HEK293 (cell line): ENCODE data around the gene RPRML.
A peak's percentile ranks its signal among the peaks of the same experiment; 100 is the strongest.

Experiments
- CTCF ChIA-PET: fragments of 350-600 bp; formaldehyde crosslinking; extraction: SDS; loops from one replicate; lab custom pipeline; 2021; ENCODE audit warnings: antibody characterized with exemption; lab: Yijun Ruan, JAX
- POLR2A ChIA-PET: fragments of 300-600 bp; formaldehyde crosslinking; extraction: SDS; loops from one replicate; lab custom pipeline; 2020; ENCODE audit warnings: antibody characterized with exemption, inconsistent platforms; lab: Yijun Ruan, JAX
- H3K27ac ChIP-seq: fragments of 200-500 bp; sonication (Bioruptor generic); 2 replicates; pipeline ENCODE4 v1.5.1; 2014; ENCODE audit warnings: low read depth, low read length, control low read depth, inconsistent platforms; ENCODE audit errors: extremely low read depth
- H3K36me3 ChIP-seq, 2 experiments: fragments of 200-500 bp in 1 of 2; sonication (Bioruptor generic) in 1 of 2; 1 replicate in 1 of 2; 2 replicates in 1 of 2; pipeline ENCODE4 v1.5.1; 2014 to 2017; ENCODE audit warnings: inconsistent platforms in 2 of 2, low read length in 2 of 2; ENCODE audit not compliant: control insufficient read depth in 2 of 2, insufficient read depth in 1 of 2
- H3K4me1 ChIP-seq: fragments of 200-500 bp; sonication (Bioruptor generic); 2 replicates; pipeline ENCODE4 v1.5.1; 2014; ENCODE audit warnings: mild to moderate bottlenecking, low read length, inconsistent platforms; ENCODE audit not compliant: control insufficient read depth, insufficient read depth
- H3K4me3 ChIP-seq: 2 replicates; pipeline ENCODE4 v1.5.1; 2011; ENCODE audit warnings: low read depth, mild to moderate bottlenecking, control low read depth, low read length, moderate library complexity
- H3K9me3 ChIP-seq: fragments of 200-500 bp; sonication (Bioruptor generic); 2 replicates; pipeline ENCODE4 v1.5.1; 2014; ENCODE audit warnings: low read depth, low read length, inconsistent platforms; ENCODE audit not compliant: control insufficient read depth, insufficient read depth
- HOXC10 ChIP-seq: sonication (generic); formaldehyde crosslinking; IDR thresholded peaks from 2 replicates; pipeline ENCODE4 v1.8.1; 2023; ENCODE audit warnings: mild to moderate bottlenecking, missing genetic modification reagents
- KLF10 ChIP-seq: fragments of 450-650 bp; IDR thresholded peaks from 2 replicates; pipeline ENCODE4 v1.5.1; 2018; ENCODE audit warnings: missing biosample characterization, mild to moderate bottlenecking, missing genetic modification characterization
- PRDM4 ChIP-seq: fragments of 450-650 bp; formaldehyde crosslinking; IDR thresholded peaks from 2 replicates; pipeline ENCODE4 v1.5.1; 2017; ENCODE audit warnings: missing biosample characterization, missing genetic modification characterization
- ZBTB17 ChIP-seq: fragments of 450-650 bp; formaldehyde crosslinking; IDR thresholded peaks from 2 replicates; pipeline ENCODE4 v1.5.1; 2016; ENCODE audit warnings: missing biosample characterization, missing genetic modification characterization
- ZBTB20 ChIP-seq: fragments of 450-650 bp; formaldehyde crosslinking; IDR thresholded peaks from 2 replicates; pipeline ENCODE4 v1.5.1; 2016; ENCODE audit warnings: missing biosample characterization, missing genetic modification characterization
- ZNF10 ChIP-seq: fragments of 450-650 bp; formaldehyde crosslinking; IDR thresholded peaks from 2 replicates; pipeline ENCODE4 v1.5.1; 2017; ENCODE audit warnings: missing biosample characterization, missing genetic modification characterization
- ZNF114 ChIP-seq: fragments of 450-650 bp; formaldehyde crosslinking; IDR thresholded peaks from 2 replicates; pipeline ENCODE4 v1.5.0; 2017; ENCODE audit warnings: missing biosample characterization, missing genetic modification characterization
- ZNF335 ChIP-seq: fragments of 450-650 bp; formaldehyde crosslinking; conservative IDR thresholded peaks from 2 replicates; pipeline ENCODE4 v1.5.1; 2016; ENCODE audit warnings: missing biosample characterization, missing genetic modification characterization
- ZNF548 ChIP-seq: fragments of 450-650 bp; formaldehyde crosslinking; IDR thresholded peaks from 2 replicates; pipeline ENCODE4 v1.5.1; 2016; ENCODE audit warnings: missing biosample characterization, missing genetic modification characterization
- ZNF626 ChIP-seq: fragments of 450-650 bp; sonication (Bioruptor Pico); formaldehyde crosslinking; IDR thresholded peaks from 2 replicates; pipeline ENCODE4 v1.5.1; 2018; ENCODE audit warnings: missing biosample characterization, missing genetic modification characterization, inconsistent platforms
- ZNF704 ChIP-seq: fragments of 450-650 bp; formaldehyde crosslinking; IDR thresholded peaks from 2 replicates; pipeline ENCODE4 v1.5.1; 2016; ENCODE audit warnings: missing biosample characterization, missing genetic modification characterization
- ZNF768 ChIP-seq: fragments of 450-650 bp; formaldehyde crosslinking; IDR thresholded peaks from 2 replicates; pipeline ENCODE4 v1.5.1; 2018; ENCODE audit warnings: missing biosample characterization, mild to moderate bottlenecking, missing genetic modification characterization

RPRML gene

GRCh38 chr17:46930051-46930450 lies 49.0 kb downstream of the RPRML start (continued):
- TF ChIP-seq PRDM4 (tag by site-specific recombination): no peak
- TF ChIP-seq ZNF10 (tag by site-specific recombination): no peak
- TF ChIP-seq KLF10 (tag by site-specific recombination): no peak
- TF ChIP-seq ZNF704 (tag by site-specific recombination): no peak
- no peak for TF ChIP-seq HOXC10 (CRISPR knock-in tag)
- TF ChIP-seq ZNF548 (tag by site-specific recombination): no peak
- TF ChIP-seq ZNF626 (tag by site-specific recombination): no peak
- TF ChIP-seq, all 188 proteins: peak for 0

GRCh38 chr17:46929413-46929812 lies 49.6 kb downstream of the RPRML start:
- Histone ChIP-seq H3K36me3 (peaks cover 48 to 57% of the 10 kb centered on the region in 2 experiments), H3K4me1 (peaks cover under 1% of the 10 kb centered on the region; the same call in 1 of the 2 replicates), H3K4me3 (no peak overlapping the region), H3K9me3 (no peaks in the 10 kb centered on the region), H3K27ac (no peak overlapping the region)
- TF ChIP-seq ZNF335 (no peak), ZBTB20 (no peak), ZBTB17 (tag by site-specific recombination) (peak; percentile 55; the same call in 1 of the 2 replicates)
- ChIA-PET POLR2A (no interaction called here), CTCF (interaction anchor here (0.8 to 6.2 kb wide), 3 partner anchors 10 to 94 kb away, joined by 3 to 54 read pairs (median 3); no protein-coding TSS in a partner anchor)

- Histone ChIP-seq H3K36me3 (peaks cover 41 to 50% of the 10 kb centered on the region in 2 experiments), H3K9me3 (no peaks in the 10 kb centered on the region), H3K4me1 (peaks cover 6% of the 10 kb centered on the region), H3K27ac (no peak overlapping the region), H3K4me3 (no peak overlapping the region)
- CTCF ChIA-PET: interaction anchor here (6.2 kb wide), 1 partner anchor 14 kb away, joined by 54 read pairs; no protein-coding TSS in a partner anchor
- TF ChIP-seq ZNF768 (tag by site-specific recombination): peak; percentile 47; the same call in 1 of the 2 replicates
- no peak for TF ChIP-seq ZNF114 (tag by site-specific recombination)
- POLR2A ChIA-PET: no interaction called here
Observed at GRCh38 chr17:46928467-46929261, 50.4 kb downstream of the RPRML start.
